GM23338 (cell line): ENCODE results near the gene GJC3. TPM values are rescaled to one million over a fixed set of nuclear protein-coding genes. Genes with fewer than 3 reads are reported as not detected.

Experiments used
- ATAC-seq: fragments of 200-7000 bp; cut with Tn5 transposase; 3 replicates; pipeline ENCODE4 v1.9.1; 2020
- DNase-seq: peaks from one replicate; pipeline ENCODE4 v3.0.0-alpha.2; 2015; ENCODE audit warnings: low spot score
- H2AFZ ChIP-seq: fragments of 200-600 bp; sonication (generic); 2 replicates; pipeline ENCODE4 v1.8.0; 2016; ENCODE audit warnings: antibody characterized with exemption, mild to moderate bottlenecking, moderate library complexity
- H3F3A ChIP-seq: fragments of 200-600 bp; sonication (generic); replicated peaks from 2 replicates; pipeline ENCODE4 v1.8.0; 2017; ENCODE audit warnings: antibody characterized with exemption, mixed run types, low read depth
- H3K27ac ChIP-seq: fragments of 200-600 bp; sonication (generic); 2 replicates; pipeline ENCODE4 v1.6.1; 2016; ENCODE audit warnings: low read depth
- H3K27me3 ChIP-seq: fragments of 200-600 bp; sonication (generic); 2 replicates; pipeline ENCODE4 v1.8.0; 2016; ENCODE audit warnings: mild to moderate bottlenecking, mixed run types, moderate library complexity; ENCODE audit not compliant: insufficient read depth
- H3K36me3 ChIP-seq: fragments of 200-600 bp; sonication (generic); 2 replicates; pipeline ENCODE4 v1.8.0; 2016; ENCODE audit warnings: mild to moderate bottlenecking; ENCODE audit not compliant: insufficient read depth
- H3K4me1 ChIP-seq: fragments of 200-600 bp; sonication (generic); 2 replicates; pipeline ENCODE4 v1.8.0; 2016; ENCODE audit warnings: mild to moderate bottlenecking, moderate library complexity; ENCODE audit not compliant: insufficient read depth
- H3K4me2 ChIP-seq: fragments of 200-600 bp; sonication (generic); 2 replicates; pipeline ENCODE4 v1.7.1; 2017; ENCODE audit warnings: mixed run types
- H3K4me3 ChIP-seq: fragments of 200-600 bp; sonication (generic); 2 replicates; pipeline ENCODE4 v1.6.1; 2016; ENCODE audit warnings: mixed run types
- H3K79me2 ChIP-seq: fragments of 200-600 bp; sonication (generic); replicated peaks from 2 replicates; pipeline ENCODE4 v1.8.0; 2017; ENCODE audit warnings: mild to moderate bottlenecking; ENCODE audit not compliant: insufficient read depth
- H3K9me2 ChIP-seq: fragments of 200-600 bp; sonication (generic); 2 replicates; pipeline ENCODE4 v1.8.0; 2017; ENCODE audit not compliant: insufficient read depth
- H4K20me1 ChIP-seq: fragments of 200-600 bp; sonication (generic); replicated peaks from 2 replicates; pipeline ENCODE4 v1.8.0; 2017; ENCODE audit warnings: mild to moderate bottlenecking; ENCODE audit not compliant: insufficient read depth
- H3K27ac Mint-ChIP-seq: 2 replicates; pipeline ENCODE4 v1.8.0; 2020; ENCODE audit warnings: inconsistent platforms, mild to moderate bottlenecking, moderate library complexity, mixed read lengths
- H3K27me3 Mint-ChIP-seq: 3 replicates; pipeline ENCODE4 v1.8.0; 2022; ENCODE audit warnings: low read depth, mild to moderate bottlenecking, moderate library complexity, mixed read lengths, inconsistent platforms; ENCODE audit not compliant: insufficient read depth, poor library complexity
- H3K36me3 Mint-ChIP-seq: 3 replicates; pipeline ENCODE4 v1.8.0; 2021; ENCODE audit warnings: low read depth, mild to moderate bottlenecking, inconsistent platforms, moderate library complexity, mixed read lengths
- H3K4me1 Mint-ChIP-seq: 3 replicates; pipeline ENCODE4 v1.8.0; 2020; ENCODE audit warnings: mild to moderate bottlenecking, inconsistent platforms, mixed read lengths
- H3K4me3 Mint-ChIP-seq: 3 replicates; pipeline ENCODE4 v1.8.0; 2021; ENCODE audit warnings: moderate library complexity, mild to moderate bottlenecking, inconsistent platforms, mixed read lengths
- H3K9me3 Mint-ChIP-seq: 3 replicates; pipeline ENCODE4 v1.8.0; 2020; ENCODE audit warnings: moderate library complexity, mild to moderate bottlenecking, inconsistent platforms, mixed read lengths
- CREB1 ChIP-seq: fragments of 250-450 bp; sonication (Bioruptor Pico); IDR thresholded peaks from 2 replicates; pipeline ENCODE4 v1.5.0; 2020; ENCODE audit warnings: low read depth, mild to moderate bottlenecking, moderate library complexity
- EZH2 ChIP-seq: fragments of 200-600 bp; sonication (generic); IDR thresholded peaks from one replicate; pipeline ENCODE4 v1.8.0; 2017; ENCODE audit warnings: antibody characterized with exemption, mild to moderate bottlenecking, low read depth; ENCODE audit not compliant: unreplicated experiment
- EZH2phosphoT487 ChIP-seq: fragments of 200-600 bp; sonication (generic); IDR thresholded peaks from one replicate; pipeline ENCODE4 v1.8.1; 2018; ENCODE audit warnings: antibody characterized with exemption; ENCODE audit not compliant: unreplicated experiment
- JUNB ChIP-seq: IDR thresholded peaks from one replicate; pipeline ENCODE4 v1.6.1; 2016; ENCODE audit warnings: antibody characterized with exemption; ENCODE audit not compliant: unreplicated experiment
- NANOG ChIP-seq: IDR thresholded peaks from 2 replicates; pipeline ENCODE4 v1.6.1; 2016; ENCODE audit warnings: antibody characterized with exemption, borderline replicate concordance
- POLR2AphosphoS5 ChIP-seq: IDR thresholded peaks from 2 replicates; pipeline ENCODE4 v1.6.1; 2016; ENCODE audit warnings: antibody characterized with exemption, low read depth
- STAT1 ChIP-seq: IDR thresholded peaks from one replicate; pipeline ENCODE4 v1.6.1; 2016; ENCODE audit warnings: antibody characterized with exemption; ENCODE audit not compliant: unreplicated experiment
- ZNF114 ChIP-seq: fragments of 250-450 bp; sonication (Bioruptor Pico); IDR thresholded peaks from 2 replicates; pipeline ENCODE4 v1.5.0; 2020; ENCODE audit warnings: mild to moderate bottlenecking, moderate library complexity
- ZNF331 ChIP-seq: fragments of 250-450 bp; sonication (Bioruptor Pico); IDR thresholded peaks from 2 replicates; pipeline ENCODE4 v1.5.0; 2020; ENCODE audit warnings: low read depth, mild to moderate bottlenecking, moderate library complexity
- polyA plus RNA-seq: library from polyadenylated mRNA; unstranded; fragments of >200 nt; fragmentation: Nextera tagmentation; extraction: Ambion mirVana; gene quantifications from 2 replicates; pipeline ENCODE4 v1.2.1, GENCODE V29; 2016
- total RNA-seq: library from RNA; depleted of rRNA; stranded (reverse); fragments of >200 nt; shearing (Covaris generic); gene quantifications from 2 replicates; pipeline ENCODE4 v1.2.3, GENCODE V29; 2014
- TF ChIP-seq, protein P1 (sequence below): IDR thresholded peaks from 2 replicates; pipeline ENCODE4 v1.6.1; 2016; ENCODE audit warnings: antibody characterized with exemption
- TF ChIP-seq, protein P2 (sequence below): IDR thresholded peaks from one replicate; pipeline ENCODE4 v1.6.1; 2018; ENCODE audit warnings: antibody characterized with exemption; ENCODE audit not compliant: unreplicated experiment
- TF ChIP-seq, protein P3 (sequence below), 2 experiments: fragments of 200-600 bp in 1 of 2; sonication (generic) in 1 of 2; conservative IDR thresholded peaks; 2 replicates each; pipeline versions ENCODE4 v1.5.1 to v1.6.1; 2016 to 2017; ENCODE audit warnings: antibody characterized with exemption in 2 of 2, low read depth in 2 of 2, mild to moderate bottlenecking in 2 of 2, moderate library complexity in 1 of 2
- TF ChIP-seq, protein P4 (sequence below): fragments of 250-450 bp; sonication (Bioruptor Pico); IDR thresholded peaks from 2 replicates; pipeline ENCODE4 v1.5.0; 2020; ENCODE audit warnings: mild to moderate bottlenecking, moderate library complexity

Gene GJC3
- total and polyA plus RNA-seq, 2 experiments from 2014 or later: 0.56 to 3.1 TPM

DNA sequence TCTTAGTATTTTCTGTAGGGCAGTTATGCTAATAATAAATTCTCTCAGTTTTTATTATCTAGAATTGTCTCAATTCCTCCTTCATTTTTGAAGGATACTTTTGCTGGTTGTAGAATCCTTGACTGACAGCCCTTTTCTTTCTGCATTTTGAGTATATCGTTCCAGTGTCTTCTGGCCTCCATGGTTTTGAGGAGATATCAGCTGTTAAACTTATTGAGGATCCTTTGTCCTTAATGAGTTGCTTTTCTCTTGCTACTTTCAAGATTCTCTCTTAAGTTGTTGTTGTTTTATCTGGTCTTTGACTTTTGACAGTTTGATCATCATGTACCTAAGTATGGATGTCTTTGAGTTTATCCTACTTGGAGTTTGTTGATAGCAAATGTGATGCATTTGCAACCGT is 8.9 kb upstream of the GJC3 start:
- H3K9me3 Mint-ChIP-seq: peaks cover 54% of the 10 kb centered on the region

More for the DNA sequence above, 8.9 kb upstream of the GJC3 start:
- Histone ChIP-seq H3K4me2 (no peak overlapping the region), H3K4me3 (no peak overlapping the region), H3K4me1 (peaks cover 7% of the 10 kb centered on the region; the same call in 1 of the 2 replicates), H3F3A (peaks cover 4% of the 10 kb centered on the region; the same call in 1 of the 2 replicates), H2AFZ (no peak overlapping the region), H4K20me1 (no peaks in the 10 kb centered on the region), H3K27me3 (no peaks in the 10 kb centered on the region), H3K79me2 (no peaks in the 10 kb centered on the region), H3K36me3 (0 out of 2 replicates have a peak, but pooled peaks cover 4% of the 10 kb centered on the region), H3K27ac (no peak overlapping the region), H3K9me2 (peaks cover 3% of the 10 kb centered on the region)
- Mint-ChIP-seq H3K27ac (no peak overlapping the region), H3K36me3 (peaks cover 65% of the 10 kb centered on the region), H3K4me1 (peaks cover 22% of the 10 kb centered on the region), H3K27me3 (peaks cover 3% of the 10 kb centered on the region), H3K4me3 (no peak overlapping the region)
- peak; percentile 26 for DNase-seq
- no peak for ATAC-seq
- TF ChIP-seq ZNF114 (no peak), JUNB (no peak), EZH2 (no peak), NANOG (no peak), STAT1 (no peak), POLR2AphosphoS5 (no peak), CREB1 (CRISPR knock-in tag) (no peak), EZH2phosphoT487 (no peak), ZNF331 (CRISPR knock-in tag) (no peak)
- TF ChIP-seq, protein P1, sequence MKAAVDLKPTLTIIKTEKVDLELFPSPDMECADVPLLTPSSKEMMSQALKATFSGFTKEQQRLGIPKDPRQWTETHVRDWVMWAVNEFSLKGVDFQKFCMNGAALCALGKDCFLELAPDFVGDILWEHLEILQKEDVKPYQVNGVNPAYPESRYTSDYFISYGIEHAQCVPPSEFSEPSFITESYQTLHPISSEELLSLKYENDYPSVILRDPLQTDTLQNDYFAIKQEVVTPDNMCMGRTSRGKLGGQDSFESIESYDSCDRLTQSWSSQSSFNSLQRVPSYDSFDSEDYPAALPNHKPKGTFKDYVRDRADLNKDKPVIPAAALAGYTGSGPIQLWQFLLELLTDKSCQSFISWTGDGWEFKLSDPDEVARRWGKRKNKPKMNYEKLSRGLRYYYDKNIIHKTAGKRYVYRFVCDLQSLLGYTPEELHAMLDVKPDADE: no peak
- TF ChIP-seq, protein P2, sequence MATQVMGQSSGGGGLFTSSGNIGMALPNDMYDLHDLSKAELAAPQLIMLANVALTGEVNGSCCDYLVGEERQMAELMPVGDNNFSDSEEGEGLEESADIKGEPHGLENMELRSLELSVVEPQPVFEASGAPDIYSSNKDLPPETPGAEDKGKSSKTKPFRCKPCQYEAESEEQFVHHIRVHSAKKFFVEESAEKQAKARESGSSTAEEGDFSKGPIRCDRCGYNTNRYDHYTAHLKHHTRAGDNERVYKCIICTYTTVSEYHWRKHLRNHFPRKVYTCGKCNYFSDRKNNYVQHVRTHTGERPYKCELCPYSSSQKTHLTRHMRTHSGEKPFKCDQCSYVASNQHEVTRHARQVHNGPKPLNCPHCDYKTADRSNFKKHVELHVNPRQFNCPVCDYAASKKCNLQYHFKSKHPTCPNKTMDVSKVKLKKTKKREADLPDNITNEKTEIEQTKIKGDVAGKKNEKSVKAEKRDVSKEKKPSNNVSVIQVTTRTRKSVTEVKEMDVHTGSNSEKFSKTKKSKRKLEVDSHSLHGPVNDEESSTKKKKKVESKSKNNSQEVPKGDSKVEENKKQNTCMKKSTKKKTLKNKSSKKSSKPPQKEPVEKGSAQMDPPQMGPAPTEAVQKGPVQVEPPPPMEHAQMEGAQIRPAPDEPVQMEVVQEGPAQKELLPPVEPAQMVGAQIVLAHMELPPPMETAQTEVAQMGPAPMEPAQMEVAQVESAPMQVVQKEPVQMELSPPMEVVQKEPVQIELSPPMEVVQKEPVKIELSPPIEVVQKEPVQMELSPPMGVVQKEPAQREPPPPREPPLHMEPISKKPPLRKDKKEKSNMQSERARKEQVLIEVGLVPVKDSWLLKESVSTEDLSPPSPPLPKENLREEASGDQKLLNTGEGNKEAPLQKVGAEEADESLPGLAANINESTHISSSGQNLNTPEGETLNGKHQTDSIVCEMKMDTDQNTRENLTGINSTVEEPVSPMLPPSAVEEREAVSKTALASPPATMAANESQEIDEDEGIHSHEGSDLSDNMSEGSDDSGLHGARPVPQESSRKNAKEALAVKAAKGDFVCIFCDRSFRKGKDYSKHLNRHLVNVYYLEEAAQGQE: no peak
- TF ChIP-seq, protein P3, sequence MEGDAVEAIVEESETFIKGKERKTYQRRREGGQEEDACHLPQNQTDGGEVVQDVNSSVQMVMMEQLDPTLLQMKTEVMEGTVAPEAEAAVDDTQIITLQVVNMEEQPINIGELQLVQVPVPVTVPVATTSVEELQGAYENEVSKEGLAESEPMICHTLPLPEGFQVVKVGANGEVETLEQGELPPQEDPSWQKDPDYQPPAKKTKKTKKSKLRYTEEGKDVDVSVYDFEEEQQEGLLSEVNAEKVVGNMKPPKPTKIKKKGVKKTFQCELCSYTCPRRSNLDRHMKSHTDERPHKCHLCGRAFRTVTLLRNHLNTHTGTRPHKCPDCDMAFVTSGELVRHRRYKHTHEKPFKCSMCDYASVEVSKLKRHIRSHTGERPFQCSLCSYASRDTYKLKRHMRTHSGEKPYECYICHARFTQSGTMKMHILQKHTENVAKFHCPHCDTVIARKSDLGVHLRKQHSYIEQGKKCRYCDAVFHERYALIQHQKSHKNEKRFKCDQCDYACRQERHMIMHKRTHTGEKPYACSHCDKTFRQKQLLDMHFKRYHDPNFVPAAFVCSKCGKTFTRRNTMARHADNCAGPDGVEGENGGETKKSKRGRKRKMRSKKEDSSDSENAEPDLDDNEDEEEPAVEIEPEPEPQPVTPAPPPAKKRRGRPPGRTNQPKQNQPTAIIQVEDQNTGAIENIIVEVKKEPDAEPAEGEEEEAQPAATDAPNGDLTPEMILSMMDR (conservative IDR thresholded peaks at IDR 0.05; ENCODE audit: low read depth in 2 of 2): no peak
- TF ChIP-seq, protein P4, sequence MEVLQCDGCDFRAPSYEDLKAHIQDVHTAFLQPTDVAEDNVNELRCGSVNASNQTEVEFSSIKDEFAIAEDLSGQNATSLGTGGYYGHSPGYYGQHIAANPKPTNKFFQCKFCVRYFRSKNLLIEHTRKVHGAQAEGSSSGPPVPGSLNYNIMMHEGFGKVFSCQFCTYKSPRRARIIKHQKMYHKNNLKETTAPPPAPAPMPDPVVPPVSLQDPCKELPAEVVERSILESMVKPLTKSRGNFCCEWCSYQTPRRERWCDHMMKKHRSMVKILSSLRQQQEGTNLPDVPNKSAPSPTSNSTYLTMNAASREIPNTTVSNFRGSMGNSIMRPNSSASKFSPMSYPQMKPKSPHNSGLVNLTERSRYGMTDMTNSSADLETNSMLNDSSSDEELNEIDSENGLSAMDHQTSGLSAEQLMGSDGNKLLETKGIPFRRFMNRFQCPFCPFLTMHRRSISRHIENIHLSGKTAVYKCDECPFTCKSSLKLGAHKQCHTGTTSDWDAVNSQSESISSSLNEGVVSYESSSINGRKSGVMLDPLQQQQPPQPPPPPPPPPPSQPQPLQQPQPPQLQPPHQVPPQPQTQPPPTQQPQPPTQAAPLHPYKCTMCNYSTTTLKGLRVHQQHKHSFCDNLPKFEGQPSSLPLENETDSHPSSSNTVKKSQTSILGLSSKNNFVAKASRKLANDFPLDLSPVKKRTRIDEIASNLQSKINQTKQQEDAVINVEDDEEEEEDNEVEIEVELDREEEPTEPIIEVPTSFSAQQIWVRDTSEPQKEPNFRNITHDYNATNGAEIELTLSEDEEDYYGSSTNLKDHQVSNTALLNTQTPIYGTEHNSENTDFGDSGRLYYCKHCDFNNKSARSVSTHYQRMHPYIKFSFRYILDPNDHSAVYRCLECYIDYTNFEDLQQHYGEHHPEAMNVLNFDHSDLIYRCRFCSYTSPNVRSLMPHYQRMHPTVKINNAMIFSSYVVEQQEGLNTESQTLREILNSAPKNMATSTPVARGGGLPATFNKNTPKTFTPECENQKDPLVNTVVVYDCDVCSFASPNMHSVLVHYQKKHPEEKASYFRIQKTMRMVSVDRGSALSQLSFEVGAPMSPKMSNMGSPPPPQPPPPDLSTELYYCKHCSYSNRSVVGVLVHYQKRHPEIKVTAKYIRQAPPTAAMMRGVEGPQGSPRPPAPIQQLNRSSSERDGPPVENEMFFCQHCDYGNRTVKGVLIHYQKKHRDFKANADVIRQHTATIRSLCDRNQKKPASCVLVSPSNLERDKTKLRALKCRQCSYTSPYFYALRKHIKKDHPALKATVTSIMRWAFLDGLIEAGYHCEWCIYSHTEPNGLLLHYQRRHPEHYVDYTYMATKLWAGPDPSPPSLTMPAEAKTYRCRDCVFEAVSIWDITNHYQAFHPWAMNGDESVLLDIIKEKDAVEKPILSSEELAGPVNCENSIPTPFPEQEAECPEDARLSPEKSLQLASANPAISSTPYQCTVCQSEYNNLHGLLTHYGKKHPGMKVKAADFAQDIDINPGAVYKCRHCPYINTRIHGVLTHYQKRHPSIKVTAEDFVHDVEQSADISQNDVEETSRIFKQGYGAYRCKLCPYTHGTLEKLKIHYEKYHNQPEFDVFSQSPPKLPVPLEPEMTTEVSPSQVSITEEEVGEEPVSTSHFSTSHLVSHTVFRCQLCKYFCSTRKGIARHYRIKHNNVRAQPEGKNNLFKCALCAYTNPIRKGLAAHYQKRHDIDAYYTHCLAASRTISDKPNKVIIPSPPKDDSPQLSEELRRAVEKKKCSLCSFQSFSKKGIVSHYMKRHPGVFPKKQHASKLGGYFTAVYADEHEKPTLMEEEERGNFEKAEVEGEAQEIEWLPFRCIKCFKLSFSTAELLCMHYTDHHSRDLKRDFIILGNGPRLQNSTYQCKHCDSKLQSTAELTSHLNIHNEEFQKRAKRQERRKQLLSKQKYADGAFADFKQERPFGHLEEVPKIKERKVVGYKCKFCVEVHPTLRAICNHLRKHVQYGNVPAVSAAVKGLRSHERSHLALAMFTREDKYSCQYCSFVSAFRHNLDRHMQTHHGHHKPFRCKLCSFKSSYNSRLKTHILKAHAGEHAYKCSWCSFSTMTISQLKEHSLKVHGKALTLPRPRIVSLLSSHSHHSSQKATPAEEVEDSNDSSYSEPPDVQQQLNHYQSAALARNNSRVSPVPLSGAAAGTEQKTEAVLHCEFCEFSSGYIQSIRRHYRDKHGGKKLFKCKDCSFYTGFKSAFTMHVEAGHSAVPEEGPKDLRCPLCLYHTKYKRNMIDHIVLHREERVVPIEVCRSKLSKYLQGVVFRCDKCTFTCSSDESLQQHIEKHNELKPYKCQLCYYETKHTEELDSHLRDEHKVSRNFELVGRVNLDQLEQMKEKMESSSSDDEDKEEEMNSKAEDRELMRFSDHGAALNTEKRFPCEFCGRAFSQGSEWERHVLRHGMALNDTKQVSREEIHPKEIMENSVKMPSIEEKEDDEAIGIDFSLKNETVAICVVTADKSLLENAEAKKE (CRISPR knock-in tag): no peak
